Vagina (tissue), 2 donors: ENCODE results near the gene SLC7A14.

Source experiments
- POLR2A ChIP-seq, 2 donors: fragments of 450-650 bp; IDR thresholded peaks; one replicate each; pipeline ENCODE4 v1.6.1; 2017; ENCODE audit warnings: antibody characterized with exemption in 2 of 2, mild to moderate bottlenecking in 2 of 2, moderate library complexity in 2 of 2
- POLR2AphosphoS5 ChIP-seq, 2 donors: sonication (generic); formaldehyde crosslinking; IDR thresholded peaks; one replicate each; pipeline ENCODE4 v1.9.0; 2017; ENCODE audit warnings: antibody characterized with exemption in 2 of 2, mild to moderate bottlenecking in 2 of 2, low read depth in 1 of 2; ENCODE audit not compliant: insufficient read depth in 1 of 2
- TF ChIP-seq, protein P1 (sequence below), 3 experiments: fragments of 450-650 bp in 2 of 3; fragments of 200-600 bp in 1 of 3; sonication (generic) in 1 of 3; IDR thresholded peaks; one replicate each; pipeline ENCODE4 v1.5.1; 2017 to 2019; ENCODE audit warnings: antibody characterized with exemption in 3 of 3, mild to moderate bottlenecking in 2 of 3, moderate library complexity in 2 of 3

DNA sequence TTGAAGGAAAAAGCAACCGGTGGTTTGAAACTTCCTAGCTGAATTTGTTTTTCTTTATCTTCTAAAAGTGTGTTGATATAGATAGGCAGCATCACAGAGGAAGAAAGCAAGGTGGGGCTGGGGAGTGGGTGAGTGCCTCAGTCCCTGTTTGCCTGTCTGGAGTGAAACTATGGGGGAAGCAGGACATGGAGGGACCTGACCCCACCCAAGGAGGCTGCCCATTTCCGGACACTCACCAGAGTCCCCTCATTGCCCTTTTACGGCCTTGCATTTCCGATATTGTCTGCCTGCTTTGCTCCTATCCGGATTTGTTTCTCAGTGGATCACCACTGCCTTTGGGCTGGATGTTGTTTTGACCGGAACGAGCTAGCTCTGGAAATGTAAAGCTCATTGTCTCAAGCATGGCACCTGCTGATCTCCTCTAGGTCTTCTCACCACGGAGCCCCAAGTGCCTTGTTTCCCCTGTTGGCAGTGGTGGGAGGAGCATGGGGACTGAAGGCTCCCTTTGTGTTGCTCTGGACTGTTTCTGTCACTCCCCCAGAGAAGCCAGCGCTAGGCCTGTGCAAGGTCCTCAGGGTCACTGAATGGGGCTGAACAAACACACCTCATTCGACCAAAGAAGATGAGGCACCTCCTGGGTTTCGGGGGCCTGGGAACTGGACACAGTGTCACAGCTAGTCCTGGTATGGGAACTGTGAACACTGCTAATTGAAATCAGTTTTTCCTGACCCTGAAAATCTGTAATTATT is 160.2 kb downstream of the SLC7A14 start:
- TF ChIP-seq POLR2A (IDR thresholded peaks at IDR 0.05) (no peak), POLR2AphosphoS5 (IDR thresholded peaks at IDR 0.05; ENCODE audit: insufficient read depth in 1 of 2, low read depth in 1 of 2) (no peak)
- TF ChIP-seq, protein P1, sequence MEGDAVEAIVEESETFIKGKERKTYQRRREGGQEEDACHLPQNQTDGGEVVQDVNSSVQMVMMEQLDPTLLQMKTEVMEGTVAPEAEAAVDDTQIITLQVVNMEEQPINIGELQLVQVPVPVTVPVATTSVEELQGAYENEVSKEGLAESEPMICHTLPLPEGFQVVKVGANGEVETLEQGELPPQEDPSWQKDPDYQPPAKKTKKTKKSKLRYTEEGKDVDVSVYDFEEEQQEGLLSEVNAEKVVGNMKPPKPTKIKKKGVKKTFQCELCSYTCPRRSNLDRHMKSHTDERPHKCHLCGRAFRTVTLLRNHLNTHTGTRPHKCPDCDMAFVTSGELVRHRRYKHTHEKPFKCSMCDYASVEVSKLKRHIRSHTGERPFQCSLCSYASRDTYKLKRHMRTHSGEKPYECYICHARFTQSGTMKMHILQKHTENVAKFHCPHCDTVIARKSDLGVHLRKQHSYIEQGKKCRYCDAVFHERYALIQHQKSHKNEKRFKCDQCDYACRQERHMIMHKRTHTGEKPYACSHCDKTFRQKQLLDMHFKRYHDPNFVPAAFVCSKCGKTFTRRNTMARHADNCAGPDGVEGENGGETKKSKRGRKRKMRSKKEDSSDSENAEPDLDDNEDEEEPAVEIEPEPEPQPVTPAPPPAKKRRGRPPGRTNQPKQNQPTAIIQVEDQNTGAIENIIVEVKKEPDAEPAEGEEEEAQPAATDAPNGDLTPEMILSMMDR (IDR thresholded peaks at IDR 0.05): no peak
